OCI-LY3 (cell line): ENCODE results near the gene IP6K1.

Experiments used
- EZH2phosphoT487 ChIP-seq: fragments of 200-600 bp; shearing (Covaris generic); IDR thresholded peaks from 2 replicates; pipeline ENCODE4 v1.6.1; 2018; ENCODE audit warnings: antibody characterized with exemption, mixed run types, low read depth
- TF ChIP-seq, protein P1 (sequence below): fragments of 200-600, 300-600 bp; sonication (generic); IDR thresholded peaks from 2 replicates; pipeline ENCODE4 v1.5.1; 2014; ENCODE audit warnings: antibody characterized with exemption, low read length, low read depth

DNA sequence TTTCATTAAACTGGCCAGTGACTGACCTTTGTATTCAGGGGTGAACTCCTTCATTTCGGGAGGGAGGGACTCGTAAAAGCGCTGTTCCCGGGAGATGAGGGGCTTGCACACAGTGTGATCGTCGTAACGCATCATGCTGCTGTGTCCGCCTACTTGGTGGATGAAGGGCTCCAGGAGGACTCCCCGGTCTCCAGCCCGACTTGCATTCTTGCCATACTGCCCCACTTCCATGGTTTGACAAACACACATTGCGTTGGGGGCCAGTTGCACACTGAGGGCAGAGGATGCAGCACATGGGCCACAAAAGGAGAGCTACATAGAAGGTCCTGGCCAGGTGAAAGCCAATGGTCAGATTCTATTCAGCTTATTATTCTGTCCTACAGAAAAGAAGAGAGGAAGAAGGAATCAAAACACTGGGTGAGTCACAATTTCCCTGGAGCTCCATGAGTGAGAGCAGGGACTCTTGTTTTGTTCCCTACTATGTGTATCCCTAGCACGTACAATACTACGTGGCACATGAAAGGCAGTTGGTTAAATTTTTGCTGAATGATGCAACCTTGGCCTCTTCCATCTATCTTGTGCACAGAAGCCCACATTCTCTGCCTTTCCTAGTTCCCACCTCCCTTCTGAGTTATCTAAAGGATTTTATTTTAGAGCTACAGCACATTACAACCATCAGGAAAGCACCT is 38.4 kb downstream of the IP6K1 start:
- TF ChIP-seq, protein P1, sequence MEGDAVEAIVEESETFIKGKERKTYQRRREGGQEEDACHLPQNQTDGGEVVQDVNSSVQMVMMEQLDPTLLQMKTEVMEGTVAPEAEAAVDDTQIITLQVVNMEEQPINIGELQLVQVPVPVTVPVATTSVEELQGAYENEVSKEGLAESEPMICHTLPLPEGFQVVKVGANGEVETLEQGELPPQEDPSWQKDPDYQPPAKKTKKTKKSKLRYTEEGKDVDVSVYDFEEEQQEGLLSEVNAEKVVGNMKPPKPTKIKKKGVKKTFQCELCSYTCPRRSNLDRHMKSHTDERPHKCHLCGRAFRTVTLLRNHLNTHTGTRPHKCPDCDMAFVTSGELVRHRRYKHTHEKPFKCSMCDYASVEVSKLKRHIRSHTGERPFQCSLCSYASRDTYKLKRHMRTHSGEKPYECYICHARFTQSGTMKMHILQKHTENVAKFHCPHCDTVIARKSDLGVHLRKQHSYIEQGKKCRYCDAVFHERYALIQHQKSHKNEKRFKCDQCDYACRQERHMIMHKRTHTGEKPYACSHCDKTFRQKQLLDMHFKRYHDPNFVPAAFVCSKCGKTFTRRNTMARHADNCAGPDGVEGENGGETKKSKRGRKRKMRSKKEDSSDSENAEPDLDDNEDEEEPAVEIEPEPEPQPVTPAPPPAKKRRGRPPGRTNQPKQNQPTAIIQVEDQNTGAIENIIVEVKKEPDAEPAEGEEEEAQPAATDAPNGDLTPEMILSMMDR, result no peak
- no peak for TF ChIP-seq EZH2phosphoT487
